ENCODE results near the gene CSNK1G1.
"Not testable (repeated sequence)": the region's sequence is repeated elsewhere in the genome, so short reads cannot be mapped to it uniquely, and the experiment has no call there.

Gene CSNK1G1

DNA sequence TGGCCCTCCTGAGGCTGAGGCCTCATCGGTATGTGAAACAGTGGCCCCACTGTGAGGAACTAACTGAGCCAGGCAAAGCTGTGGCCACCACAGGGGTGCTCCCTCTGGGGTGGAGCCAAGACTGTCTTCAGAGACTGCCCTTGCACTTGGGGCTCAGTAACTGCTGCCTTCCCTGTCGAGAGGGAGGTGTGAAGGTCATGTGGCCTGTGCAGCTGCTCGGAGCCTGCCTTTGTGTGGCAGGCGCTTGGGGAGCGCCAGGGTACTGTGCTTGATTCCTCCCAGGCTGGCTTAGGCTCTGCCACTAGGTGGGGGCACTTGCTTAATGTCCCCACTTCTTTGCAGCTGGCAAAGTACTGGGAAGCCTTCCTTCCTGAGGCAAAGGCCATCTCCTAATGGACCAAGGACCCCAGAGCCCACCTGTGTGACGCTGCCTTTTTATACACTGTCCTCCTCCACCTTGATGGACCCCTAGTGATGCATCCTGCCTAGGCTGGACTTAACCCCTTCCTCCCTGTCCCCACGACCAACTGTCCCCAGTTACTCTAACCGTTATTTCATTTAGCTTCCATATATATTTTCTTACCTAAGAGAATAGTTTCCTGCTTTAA, 218.6 kb downstream of the CSNK1G1 start:
- DNase-seq (ENCODE audit: low read depth in 2 of 2, low spot score in 1 of 2): no peak

GRCh38 chr15:64136347-64136746, 219.6 kb downstream of the CSNK1G1 start:
- no peak for DNase-seq (ENCODE audit: low read depth in 2 of 2, low spot score in 1 of 2)

DNA sequence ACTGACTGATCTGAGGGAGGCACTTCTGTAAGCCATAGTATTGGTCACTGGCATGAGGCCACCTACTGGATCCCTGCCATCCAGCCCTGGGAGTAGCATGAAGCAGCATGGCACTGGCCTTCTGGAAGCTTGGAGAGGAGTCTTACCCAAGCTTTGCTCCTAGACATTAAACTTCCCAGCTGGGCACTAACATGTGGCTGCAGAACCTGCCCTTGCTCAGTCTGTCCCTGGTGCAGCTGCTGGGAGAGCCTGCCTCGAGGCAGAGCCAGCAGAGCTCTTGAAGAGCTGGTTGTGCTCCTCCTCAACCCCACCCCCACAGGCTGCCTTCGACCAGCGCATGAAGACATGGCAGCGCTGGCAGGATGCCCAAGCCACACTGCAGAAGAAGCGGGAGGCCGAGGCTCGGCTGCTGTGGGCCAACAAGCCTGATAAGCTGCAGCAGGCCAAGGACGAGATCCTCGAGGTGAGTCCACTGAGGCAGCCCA, 221.6 kb downstream of the CSNK1G1 start:
- no peak for DNase-seq (ENCODE audit: low read depth in 2 of 2, low spot score in 1 of 2)

GRCh38 chr15:64133623-64134344, 222.2 kb downstream of the CSNK1G1 start:
- DNase-seq (ENCODE audit: low read depth in 2 of 2, low spot score in 1 of 2): no peak

GRCh38 chr15:64132217-64132616, 223.8 kb downstream of the CSNK1G1 start:
- DNase-seq (ENCODE audit: low read depth in 2 of 2, low spot score in 1 of 2): no peak

DNA sequence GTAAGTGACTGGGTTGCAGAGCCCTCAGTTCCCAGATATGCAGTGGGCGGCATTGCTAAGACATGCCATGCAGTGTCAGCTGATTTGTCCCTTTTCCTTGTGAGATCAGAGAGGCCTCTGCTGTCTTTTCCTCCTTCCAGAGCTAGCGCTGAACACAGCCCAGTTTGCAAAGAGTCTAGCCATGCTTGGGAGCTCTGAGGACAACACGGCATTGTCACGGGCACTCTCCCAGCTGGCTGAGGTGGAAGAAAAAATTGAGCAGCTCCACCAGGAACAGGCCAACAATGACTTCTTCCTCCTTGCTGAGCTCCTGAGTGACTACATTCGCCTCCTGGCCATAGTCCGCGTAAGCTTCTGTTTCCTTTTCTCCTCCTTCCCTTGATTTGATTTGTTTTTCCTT, 224.4 kb downstream of the CSNK1G1 start:
- DNase-seq (ENCODE audit: low read depth in 2 of 2, low spot score in 1 of 2): no peak

DNA sequence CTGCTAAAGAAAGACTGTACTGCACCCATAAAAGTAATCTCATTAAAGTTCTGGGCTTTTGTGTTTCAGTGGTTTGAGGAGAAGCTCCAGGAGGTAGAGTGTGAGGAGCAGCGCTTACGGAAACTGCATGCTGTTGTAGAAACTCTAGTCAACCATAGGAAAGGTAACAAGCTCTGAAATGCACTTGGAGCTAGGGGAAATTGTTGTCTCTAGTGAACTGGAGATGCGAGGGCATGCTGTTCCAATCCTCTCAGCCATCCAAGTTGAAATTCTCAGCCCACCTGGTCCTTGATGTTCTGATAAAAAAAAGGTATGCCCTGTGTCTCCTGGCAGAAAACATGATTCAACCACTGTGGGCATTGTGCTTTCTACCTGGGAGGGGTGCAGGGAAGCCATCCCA, 225.8 kb downstream of the CSNK1G1 start:
- DNase-seq (ENCODE audit: low read depth in 2 of 2, low spot score in 1 of 2): no peak

DNA sequence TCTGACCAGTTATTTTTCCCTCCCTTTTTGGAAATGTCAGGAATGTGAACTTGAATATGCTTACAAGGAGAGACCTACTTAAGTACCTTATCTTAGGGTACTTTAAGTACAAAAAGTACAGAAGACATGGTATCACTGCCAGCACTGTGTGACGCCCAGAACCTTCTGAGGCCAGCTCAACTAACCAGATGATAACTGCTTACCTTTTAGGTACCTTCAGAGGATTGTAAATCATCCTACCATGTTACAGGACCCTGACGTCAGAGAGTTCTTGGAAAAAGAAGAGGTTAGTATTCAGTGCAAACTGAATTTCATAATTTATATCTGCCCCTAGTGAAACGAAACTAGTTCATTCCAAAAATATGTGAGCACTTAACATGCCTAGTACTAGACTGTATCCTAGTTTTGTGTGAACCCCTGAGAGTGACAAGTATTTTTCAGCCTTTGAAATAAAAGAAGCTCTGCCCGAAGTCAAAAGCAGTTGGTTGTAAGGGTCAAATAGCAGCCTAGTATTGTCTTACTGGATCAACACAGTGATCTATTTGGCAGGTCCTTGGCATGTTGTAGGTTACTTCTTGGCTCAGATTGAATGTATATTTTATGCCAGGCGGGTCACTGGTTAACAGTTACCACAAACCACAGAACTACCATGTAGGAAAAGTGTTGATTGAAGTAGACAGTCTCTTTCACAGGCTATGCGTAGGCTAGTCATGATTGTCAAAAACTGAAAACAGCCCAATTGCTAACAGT, 228.3 kb downstream of the CSNK1G1 start:
- no peak for DNase-seq (ENCODE audit: low read depth in 2 of 2, low spot score in 1 of 2)

DNA sequence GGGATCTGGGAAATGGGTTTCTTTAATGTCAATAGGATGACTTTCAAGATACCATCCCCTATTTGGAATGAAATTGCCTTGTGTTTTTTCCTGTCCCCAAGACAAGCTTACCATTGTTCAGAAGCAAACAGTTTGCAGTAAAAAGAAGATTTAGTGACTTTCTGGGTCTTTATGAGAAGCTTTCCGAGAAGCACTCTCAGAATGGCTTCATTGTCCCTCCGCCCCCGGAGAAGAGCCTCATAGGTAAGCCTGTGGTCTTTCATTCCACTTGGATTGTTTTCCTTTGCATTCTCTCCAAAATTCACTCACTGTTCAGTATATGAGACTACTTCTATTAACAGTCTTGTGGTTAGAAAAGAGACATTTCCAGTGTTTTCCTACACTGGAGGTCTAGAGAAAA, 230.0 kb downstream of the CSNK1G1 start:
- DNase-seq (ENCODE audit: low read depth in 2 of 2, low spot score in 1 of 2): no peak

GRCh38 chr15:64122936-64123351, 233.0 kb downstream of the CSNK1G1 start:
- no peak for DNase-seq (ENCODE audit: low read depth in 2 of 2, low spot score in 1 of 2)

- DNase-seq (ENCODE audit: low read depth in 2 of 2, low spot score in 1 of 2): no peak
Observed at GRCh38 chr15:64122444-64122843, 233.5 kb downstream of the CSNK1G1 start.

DNA sequence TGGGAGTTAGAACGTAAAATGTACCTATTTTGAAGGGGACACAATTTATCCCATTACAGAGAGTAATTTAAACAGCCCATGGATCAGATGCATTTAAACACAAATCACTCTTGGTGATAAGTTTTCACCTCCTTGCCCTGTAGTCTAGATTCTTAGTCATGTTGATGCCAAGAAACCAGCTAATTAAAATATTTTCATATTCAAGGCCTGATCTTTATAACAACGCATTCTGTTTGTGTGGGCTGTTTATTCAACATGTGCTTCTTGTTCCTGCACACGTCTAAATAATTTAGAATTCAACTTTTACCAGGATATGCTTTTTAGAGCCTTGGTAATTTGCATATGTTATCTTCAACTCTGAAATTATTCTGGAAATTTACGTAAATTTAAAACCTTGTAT, 234.4 kb downstream of the CSNK1G1 start:
- no peak for DNase-seq (ENCODE audit: low read depth in 2 of 2, low spot score in 1 of 2)

GRCh38 chr15:64120322-64120721, 235.7 kb downstream of the CSNK1G1 start:
- DNase-seq (ENCODE audit: low read depth in 2 of 2, low spot score in 1 of 2): not testable (repeated sequence)

- no peak for DNase-seq (ENCODE audit: low read depth in 2 of 2, low spot score in 1 of 2)
Observed at GRCh38 chr15:64117759-64118487, 238.1 kb downstream of the CSNK1G1 start.
